K562 (cell line): ENCODE measurements around the gene KRT4. TPM values are rescaled to one million over a fixed set of nuclear protein-coding genes. Genes with fewer than 3 reads are reported as not detected.

Source experiments
- ATAC-seq: fragments of 200-7000 bp; cut with Tn5 transposase; 3 replicates; pipeline ENCODE4 v1.9.1; 2020; ENCODE audit warnings: moderate library complexity
- BruUV-seq: library from RNA; stranded (reverse); fragments of 400-500 nt; replicated peaks from 2 replicates; lab custom pipeline; 2021; lab: Mats Ljungman, UMichigan
- CTCF ChIA-PET: fragments of 300-600 bp; formaldehyde crosslinking; extraction: SDS; loops from one replicate; lab custom pipeline; 2021; ENCODE audit warnings: low intra/inter-chr PET ratio; lab: Yijun Ruan, JAX
- POLR2A ChIA-PET: fragments of 300-600, 350-650 bp; sonication (Branson Sonifier 250); formaldehyde crosslinking; extraction: SDS; loops from one replicate; lab custom pipeline; 2021; ENCODE audit warnings: antibody characterized with exemption, inconsistent platforms; lab: Yijun Ruan, JAX
- DNase-seq, 4 experiments: peaks; one replicate each; pipeline versions ENCODE4 v3.0.0 to v3.0.0-alpha.2; 2011 to 2018; ENCODE audit warnings: low spot score in 3 of 4, mixed read lengths in 3 of 4; ENCODE audit errors: extremely low read depth in 1 of 4
- FAIRE-seq: peaks from 2 replicates; lab custom pipeline; 2011; peaks lifted over from hg19 to GRCh38; lab: Jason Lieb, UNC
- H2AFZ ChIP-seq: 2 replicates; pipeline ENCODE4 v1.6.0; 2011; ENCODE audit warnings: low read depth, low read length, control low read depth, inconsistent platforms
- H3K27ac ChIP-seq: fragments of 200-600 bp; 3 replicates; pipeline ENCODE4 v1.8.0; 2011; ENCODE audit warnings: low read depth, mild to moderate bottlenecking, control low read depth, inconsistent platforms, low read length, moderate library complexity, mixed read lengths; ENCODE audit errors: extremely low read depth
- H3K27me3 ChIP-seq, 2 experiments: fragments of 300-600 bp in 1 of 2; 2 replicates in 1 of 2; 3 replicates in 1 of 2; pipeline versions ENCODE4 v1.6.0 to v1.8.0; 2011; ENCODE audit warnings: inconsistent platforms in 2 of 2, low read length in 2 of 2, mild to moderate bottlenecking in 1 of 2, mixed read lengths in 1 of 2, moderate library complexity in 1 of 2; ENCODE audit not compliant: control insufficient read depth in 2 of 2, insufficient read depth in 2 of 2
- H3K36me3 ChIP-seq: fragments of 300-600 bp; 3 replicates; pipeline ENCODE4 v1.8.0; 2011; ENCODE audit warnings: mild to moderate bottlenecking, low read length, inconsistent platforms; ENCODE audit not compliant: control insufficient read depth, insufficient read depth
- H3K4me1 ChIP-seq, 2 experiments: fragments of 200-600 bp in 1 of 2; replicated peaks in 1 of 2; 2 replicates in 1 of 2; 3 replicates in 1 of 2; pipeline versions ENCODE4 v1.5.1 to v1.8.0; 2011; ENCODE audit warnings: inconsistent platforms in 2 of 2, low read length in 2 of 2, mild to moderate bottlenecking in 1 of 2, mixed read lengths in 1 of 2, moderate library complexity in 1 of 2; ENCODE audit not compliant: control insufficient read depth in 2 of 2, insufficient read depth in 2 of 2
- H3K4me2 ChIP-seq: 2 replicates; pipeline ENCODE4 v1.6.1; 2011; ENCODE audit warnings: low read length, control low read depth, inconsistent platforms, mixed read lengths; ENCODE audit not compliant: insufficient read depth
- H3K4me3 ChIP-seq: fragments of 200-600 bp; sonication (generic), shearing (Covaris generic); 2 replicates; pipeline ENCODE4 v1.5.1; 2016; ENCODE audit warnings: control low read depth, inconsistent platforms
- H3K79me2 ChIP-seq: fragments of 200-600 bp; 3 replicates; pipeline ENCODE4 v1.8.0; 2011; ENCODE audit warnings: low read length, inconsistent platforms; ENCODE audit not compliant: control insufficient read depth, insufficient read depth
- H3K9ac ChIP-seq, 2 experiments: 2 replicates each; pipeline versions ENCODE4 v1.6.0 to v1.6.1; 2011; ENCODE audit warnings: low read depth in 2 of 2, low read length in 2 of 2, control low read depth in 1 of 2, inconsistent platforms in 1 of 2, mild to moderate bottlenecking in 1 of 2, mixed read lengths in 1 of 2; ENCODE audit not compliant: insufficient read depth in 1 of 2
- H3K9me1 ChIP-seq: one replicate; pipeline ENCODE4 v1.6.0; 2011; ENCODE audit warnings: inconsistent platforms, mild to moderate bottlenecking, low read length, moderate library complexity; ENCODE audit not compliant: control insufficient read depth, insufficient read depth
- H3K9me3 ChIP-seq: replicated peaks from 2 replicates; pipeline ENCODE4 v1.5.1; 2011; ENCODE audit warnings: low read depth, low read length, inconsistent platforms; ENCODE audit not compliant: control insufficient read depth, insufficient read depth
- H4K20me1 ChIP-seq: replicated peaks from 2 replicates; pipeline ENCODE4 v1.6.1; 2011; ENCODE audit warnings: low read length, inconsistent platforms, mixed read lengths; ENCODE audit not compliant: control insufficient read depth, insufficient read depth
- CXXC5 ChIP-seq: fragments of 250-450 bp; sonication (Bioruptor Pico); IDR thresholded peaks from 2 replicates; pipeline ENCODE4 v1.8.0; 2022; ENCODE audit warnings: inconsistent platforms, mild to moderate bottlenecking, moderate library complexity
- FOXK2 ChIP-seq, 2 experiments: fragments of 450-650 bp; IDR thresholded peaks in 1 of 2; conservative IDR thresholded peaks in 1 of 2; 2 replicates each; pipeline ENCODE4 v1.6.1; 2016; ENCODE audit warnings: low read depth in 2 of 2, mild to moderate bottlenecking in 1 of 2
- MCM7 ChIP-seq, 2 experiments: fragments of 450-650 bp; IDR thresholded peaks; 2 replicates each; pipeline ENCODE4 v1.6.1; 2016 to 2018
- WGBS: fragments of 100-300 bp; shearing (Covaris generic); methylation state at CpG from one replicate; pipeline ENCODE4 v1.1.6; 2016; ENCODE audit warnings: low coverage, mixed read lengths; ENCODE audit not compliant: insufficient coverage; ENCODE audit errors: missing lambda C conversion rate; 5-methylcytosine and 5-hydroxymethylcytosine counted together
- in situ Hi-C: fragments of 300-500 bp; cut with MboI; formaldehyde crosslinking; loops from 4 replicates; pipeline ENCODE4 v1.15.0; 2018; ENCODE audit warnings: inconsistent platforms, mixed read lengths
- intact Hi-C: fragments of 100-400 bp; cut with micrococcal nuclease; formaldehyde crosslinking; loops from 2 replicates; pipeline ENCODE4 v1.14.2; 2022
- polyA plus RNA-seq, 8 experiments: library from polyadenylated mRNA; depleted of rRNA in 4 of 8; stranded (reverse) in 5 of 8; unstranded in 3 of 8; fragments of >200 nt; fragmentation: Nextera tagmentation in 2 of 8; fragmentation: Illumina TruSeq in 1 of 8; extraction: Ambion mirVana in 2 of 8; extraction: Trizol in 1 of 8; gene quantifications; 2 replicates each; pipeline versions ENCODE4 v1.2.1 to v1.2.3, GENCODE V29; 2011 to 2014; ENCODE audit warnings: inconsistent platforms in 1 of 8, missing spikeins in 1 of 8
- total RNA-seq, 7 experiments: library from RNA; depleted of rRNA in 6 of 7; stranded (reverse); fragments of >200 nt in 6 of 7; fragmentation: Illumina TruSeq in 2 of 7; extraction: Trizol in 2 of 7; gene quantifications; 2 replicates each; pipeline versions ENCODE4 v1.2.1 to v1.2.3, GENCODE V29; 2011 to 2021; ENCODE audit warnings: low replicate concordance in 1 of 7

The KRT4 gene
- total and polyA plus RNA-seq, 9 of the 15 experiments (the other 6 are each of a cell fraction or from before 2014, with no cell fraction given) = not detected

DNA sequence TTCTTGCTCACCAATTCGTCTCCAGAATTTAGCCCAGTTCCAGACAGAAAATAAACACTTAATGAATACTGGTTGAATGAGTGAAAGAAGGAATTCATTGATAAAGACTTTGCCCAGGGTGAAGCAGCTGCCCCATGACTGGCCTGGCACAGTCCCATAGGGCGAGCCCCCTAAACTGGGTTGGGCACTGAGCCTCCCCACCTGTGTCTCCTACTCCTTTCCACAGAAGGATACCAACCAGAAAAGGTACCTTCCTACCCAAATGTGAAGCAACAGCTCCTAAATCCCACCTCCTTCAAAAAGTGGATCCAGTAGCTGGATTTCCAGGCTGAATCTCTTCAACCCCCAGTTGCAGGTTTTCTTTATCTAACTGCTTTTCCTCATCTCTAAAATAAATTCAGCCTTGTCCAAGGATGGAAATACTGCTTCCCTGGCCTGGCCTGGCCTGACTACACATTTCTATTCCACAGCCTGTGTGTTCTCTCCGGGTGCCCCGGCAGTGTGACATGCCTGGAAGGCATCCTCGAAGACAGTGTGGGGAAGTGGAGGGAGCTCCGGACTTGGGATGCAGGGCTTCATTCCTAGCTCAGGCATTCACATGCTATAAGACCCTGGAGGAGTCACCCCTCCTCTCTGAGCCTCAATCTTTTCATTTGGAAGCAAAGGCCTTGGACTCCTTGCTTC, 25.6 kb downstream of the KRT4 start:
- H4K20me1 ChIP-seq = no peaks in the 10 kb centered on the region
- no peak overlapping the region for H3K4me2 ChIP-seq
- H3K9ac ChIP-seq = no peak overlapping the region
- no peak for ATAC-seq
- no peak overlapping the region for H2AFZ ChIP-seq
- no peak for DNase-seq
- no TSS peak for BruUV-seq
- POLR2A ChIA-PET = interaction anchor here (0.6 to 1.0 kb wide), 4 partner anchors 9 to 46 kb away, joined by 3 to 5 read pairs (median 4); partner anchors contain the start of genes KRT76 and KRT79
- in situ Hi-C loops (no loop called here), intact Hi-C loops (no loop called here)
- no peak overlapping the region for H3K4me3 ChIP-seq
- FAIRE-seq = no peak
- H3K79me2 ChIP-seq = no peaks in the 10 kb centered on the region
- TF ChIP-seq FOXK2 (conservative IDR thresholded peaks at IDR 0.05 in 1 of 2, IDR thresholded peaks at IDR 0.05 in 1 of 2; ENCODE audit: low read depth in 2 of 2) = no peak
- TF ChIP-seq CXXC5 = no peak
- TF ChIP-seq MCM7 (IDR thresholded peaks at IDR 0.05) = no peak
- H3K27me3 ChIP-seq = peaks cover 8 to 22% of the 10 kb centered on the region in 2 experiments; a peak in 3 of 5 replicates
- no peaks in the 10 kb centered on the region for H3K9me3 ChIP-seq
- H3K9me1 ChIP-seq = no peaks in the 10 kb centered on the region
- no peaks in the 10 kb centered on the region for H3K36me3 ChIP-seq
- 22% methylated on average over 6 of the region's 6 CpGs for WGBS
- H3K27ac ChIP-seq = no peak overlapping the region
- H3K4me1 ChIP-seq = peaks cover 8 to 17% of the 10 kb centered on the region in 2 experiments; a peak in 4 of 5 replicates
- CTCF ChIA-PET = no interaction called here
